Stimulated activated CD8-positive, alpha-beta memory T cell treated with anti-CD3 and anti-CD28 coated beads, Interleukin-12 subunit alpha, Interleukin-12 subunit beta, amount 100 ng/mL, for 24 hours (primary cell): ENCODE data around the gene MX2.
"Not testable (repeated sequence)": the region's sequence is repeated elsewhere in the genome, so short reads cannot be mapped to it uniquely, and the experiment has no call there.

Experiments
- DNase-seq: peaks from one replicate; pipeline ENCODE4 v3.0.0-alpha.2; 2020; ENCODE audit errors: extremely low read depth

MX2 gene

GRCh38 chr21:41337515-41337914 lies 24.3 kb upstream of the MX2 start:
- no peak for DNase-seq

GRCh38 chr21:41338455-41338854 lies 23.4 kb upstream of the MX2 start:
- DNase-seq, result no peak

GRCh38 chr21:41342035-41342434 lies 19.8 kb upstream of the MX2 start:
- no peak for DNase-seq

- DNase-seq, result no peak
Measured at GRCh38 chr21:41344146-41344545, 17.7 kb upstream of the MX2 start.

GRCh38 chr21:41345356-41345755 lies 16.5 kb upstream of the MX2 start:
- no peak for DNase-seq

- DNase-seq, result no peak
Measured at GRCh38 chr21:41345934-41346685, 15.7 kb upstream of the MX2 start.

- no peak for DNase-seq
Measured at GRCh38 chr21:41346758-41347157, 15.1 kb upstream of the MX2 start.

- no peak for DNase-seq
Measured at GRCh38 chr21:41348434-41348833, 13.4 kb upstream of the MX2 start.

- no peak for DNase-seq
Measured at GRCh38 chr21:41349126-41349525, 12.7 kb upstream of the MX2 start.

- no peak for DNase-seq
Measured at GRCh38 chr21:41349619-41350390, 12.0 kb upstream of the MX2 start.

GRCh38 chr21:41350436-41351155 lies 11.2 kb upstream of the MX2 start:
- DNase-seq, result no peak

GRCh38 chr21:41357546-41357945 lies 4.3 kb upstream of the MX2 start:
- no peak for DNase-seq

GRCh38 chr21:41358193-41359166 lies 3.3 kb upstream of the MX2 start:
- DNase-seq, result no peak

GRCh38 chr21:41359286-41359685 lies 2.5 kb upstream of the MX2 start:
- no peak for DNase-seq

GRCh38 chr21:41359754-41360071 lies 2.1 kb upstream of the MX2 start:
- DNase-seq, result not testable (repeated sequence)

GRCh38 chr21:41360072-41360821 lies 1.6 kb upstream of the MX2 start:
- no peak for DNase-seq

- DNase-seq, result no peak
Measured at GRCh38 chr21:41361053-41361785, 608 bp upstream of the MX2 start.

GRCh38 chr21:41362605-41363369 lies 960 bp downstream of the MX2 start:
- DNase-seq, result no peak
